ENCODE data around the gene FNTB.

DNA sequence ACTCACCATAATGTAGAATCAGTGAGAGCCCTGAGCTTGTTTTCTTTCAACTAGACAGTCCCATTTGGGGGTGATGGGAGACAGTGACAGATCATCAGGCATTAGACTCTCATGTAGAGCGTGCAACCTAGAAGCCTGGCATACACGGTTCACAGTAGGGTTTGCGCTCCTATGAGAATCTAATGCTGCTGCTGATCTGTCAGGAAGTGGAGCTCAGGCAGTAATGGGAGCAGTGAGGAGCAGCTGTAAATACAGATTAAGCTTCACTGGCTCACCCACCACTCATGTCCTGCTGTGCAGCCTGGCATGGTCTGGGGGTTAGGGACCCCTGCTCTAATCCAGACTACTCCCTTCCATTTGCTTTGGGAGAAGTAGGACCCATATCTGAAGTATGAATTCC is 55.6 kb downstream of the FNTB start:
- TF ChIP-seq, protein P1, sequence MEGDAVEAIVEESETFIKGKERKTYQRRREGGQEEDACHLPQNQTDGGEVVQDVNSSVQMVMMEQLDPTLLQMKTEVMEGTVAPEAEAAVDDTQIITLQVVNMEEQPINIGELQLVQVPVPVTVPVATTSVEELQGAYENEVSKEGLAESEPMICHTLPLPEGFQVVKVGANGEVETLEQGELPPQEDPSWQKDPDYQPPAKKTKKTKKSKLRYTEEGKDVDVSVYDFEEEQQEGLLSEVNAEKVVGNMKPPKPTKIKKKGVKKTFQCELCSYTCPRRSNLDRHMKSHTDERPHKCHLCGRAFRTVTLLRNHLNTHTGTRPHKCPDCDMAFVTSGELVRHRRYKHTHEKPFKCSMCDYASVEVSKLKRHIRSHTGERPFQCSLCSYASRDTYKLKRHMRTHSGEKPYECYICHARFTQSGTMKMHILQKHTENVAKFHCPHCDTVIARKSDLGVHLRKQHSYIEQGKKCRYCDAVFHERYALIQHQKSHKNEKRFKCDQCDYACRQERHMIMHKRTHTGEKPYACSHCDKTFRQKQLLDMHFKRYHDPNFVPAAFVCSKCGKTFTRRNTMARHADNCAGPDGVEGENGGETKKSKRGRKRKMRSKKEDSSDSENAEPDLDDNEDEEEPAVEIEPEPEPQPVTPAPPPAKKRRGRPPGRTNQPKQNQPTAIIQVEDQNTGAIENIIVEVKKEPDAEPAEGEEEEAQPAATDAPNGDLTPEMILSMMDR (IDR thresholded peaks at IDR 0.05; ENCODE audit: insufficient read depth, low read length) = no peak
- TF ChIP-seq POLR2AphosphoS5 (IDR thresholded peaks at IDR 0.05; ENCODE audit: low read depth) = no peak

All from HL-60 (cell line).